ENCODE data around the gene GFOD1. TPM values are rescaled to one million over a fixed set of nuclear protein-coding genes. Genes with fewer than 3 reads are reported as not detected.
A peak's percentile ranks its signal among the peaks of the same experiment; 100 is the strongest.

Gene GFOD1
- total RNA-seq, 1 experiment from 2014 or later, result 6.1 TPM

DNA sequence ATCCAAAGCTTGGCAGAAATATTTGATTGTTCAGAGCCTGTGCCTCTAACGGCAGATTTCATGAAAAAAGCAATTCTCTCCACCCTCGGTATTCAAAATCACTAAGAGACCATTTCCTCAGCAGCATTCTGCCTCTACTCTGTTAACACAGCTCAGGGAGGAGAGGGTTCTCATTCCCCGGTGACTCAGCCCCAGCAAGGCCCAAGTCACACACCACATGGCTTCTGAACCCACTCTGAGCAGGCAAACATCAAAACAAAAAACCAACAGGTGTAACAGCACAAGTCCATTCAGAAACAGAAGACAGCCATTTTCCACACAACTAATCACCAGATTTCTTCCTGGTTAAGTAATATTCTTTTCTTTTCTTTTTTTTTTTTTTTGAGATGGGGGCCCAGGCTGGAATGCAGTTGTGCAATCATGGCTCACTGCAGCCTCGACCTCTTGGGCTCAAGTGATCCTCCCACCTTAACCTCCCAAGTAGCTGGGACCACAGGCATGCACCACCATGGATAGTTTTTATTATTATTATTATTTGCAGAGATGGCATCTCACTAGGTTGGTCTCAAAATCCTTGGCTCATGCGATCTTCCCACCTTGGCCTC lies 55.4 kb downstream of the GFOD1 start:
- no peak overlapping the region for H3K4me2 ChIP-seq (ENCODE audit: insufficient read depth, insufficient read length, low read length)
- H3K27me3 Mint-ChIP-seq (ENCODE audit: low read depth), result no peaks in the 10 kb centered on the region
- no peak for DNase-seq

More for the DNA sequence above, 55.4 kb downstream of the GFOD1 start:
- Histone ChIP-seq H3K4me1 (ENCODE audit: insufficient read depth, low read length) (peaks cover 19% of the 10 kb centered on the region; the same call in 1 of the 2 replicates), H3K4ac (ENCODE audit: low read depth, low read length) (no peak overlapping the region), H2BK120ac (ENCODE audit: low read depth, low read length, poor library complexity, severe bottlenecking) (no peak overlapping the region), H4K20me1 (ENCODE audit: control insufficient read depth, insufficient read depth, insufficient read length) (no peaks in the 10 kb centered on the region), H2BK20ac (ENCODE audit: low read depth, low read length, poor library complexity, severe bottlenecking) (no peak overlapping the region), H3T11ph (ENCODE audit: low read length) (no peak overlapping the region), H3K14ac (ENCODE audit: insufficient read depth, low read length) (no peak overlapping the region), H2AK5ac (ENCODE audit: insufficient read length, low read length) (no peak overlapping the region), H3K9me3 (ENCODE audit: control insufficient read depth, low read depth, low read length) (no peaks in the 10 kb centered on the region), H3K56ac (ENCODE audit: insufficient read length, low read depth, low read length) (no peak overlapping the region), H2BK12ac (ENCODE audit: insufficient read length, low read depth, low read length) (no peak overlapping the region), H4K91ac (ENCODE audit: insufficient read length, low read depth, low read length) (no peak overlapping the region), H4K8ac (replicated peaks; ENCODE audit: insufficient read length, low read depth, low read length) (no peak overlapping the region), H3K79me2 (ENCODE audit: insufficient read depth, low read length) (no peaks in the 10 kb centered on the region; the same call in 1 of the 2 replicates), H3K27ac (ENCODE audit: insufficient read length, low read depth, low read length) (peak overlapping the region; percentile 46), H2AFZ (ENCODE audit: low read length) (no peak overlapping the region), H3K27me3 (ENCODE audit: insufficient read depth, low read length) (no peaks in the 10 kb centered on the region), H3K18ac (ENCODE audit: insufficient read length, low read depth, low read length) (no peak overlapping the region), H2BK15ac (ENCODE audit: low read depth, low read length) (no peak overlapping the region), H4K5ac (ENCODE audit: insufficient read length, low read depth, low read length) (no peak overlapping the region), H2BK5ac (ENCODE audit: insufficient read length, low read length) (peak overlapping the region; percentile 30), H3K9ac (ENCODE audit: extremely low read depth, insufficient read length, low read length) (no peak overlapping the region), H3K23ac (ENCODE audit: insufficient read length, low read depth, low read length) (no peak overlapping the region), H3K23me2 (ENCODE audit: insufficient read length, low read depth, low read length, poor library complexity, severe bottlenecking) (no peaks in the 10 kb centered on the region), H3K79me1 (ENCODE audit: insufficient read depth, low read depth, low read length, poor library complexity, severe bottlenecking) (no peaks in the 10 kb centered on the region)
- H3K9me3 Mint-ChIP-seq, result peaks cover 0 to 4% of the 10 kb centered on the region in 2 experiments; a peak in 1 of 5 replicates
- peaks cover 33 to 35% of the 10 kb centered on the region in 2 experiments for H3K4me1 Mint-ChIP-seq
- no peaks in the 10 kb centered on the region; a peak in 1 of 7 replicates for H3K36me3 Mint-ChIP-seq (ENCODE audit: insufficient read depth in 1 of 3, low read depth in 3 of 3)
- TF ChIP-seq, protein P1, sequence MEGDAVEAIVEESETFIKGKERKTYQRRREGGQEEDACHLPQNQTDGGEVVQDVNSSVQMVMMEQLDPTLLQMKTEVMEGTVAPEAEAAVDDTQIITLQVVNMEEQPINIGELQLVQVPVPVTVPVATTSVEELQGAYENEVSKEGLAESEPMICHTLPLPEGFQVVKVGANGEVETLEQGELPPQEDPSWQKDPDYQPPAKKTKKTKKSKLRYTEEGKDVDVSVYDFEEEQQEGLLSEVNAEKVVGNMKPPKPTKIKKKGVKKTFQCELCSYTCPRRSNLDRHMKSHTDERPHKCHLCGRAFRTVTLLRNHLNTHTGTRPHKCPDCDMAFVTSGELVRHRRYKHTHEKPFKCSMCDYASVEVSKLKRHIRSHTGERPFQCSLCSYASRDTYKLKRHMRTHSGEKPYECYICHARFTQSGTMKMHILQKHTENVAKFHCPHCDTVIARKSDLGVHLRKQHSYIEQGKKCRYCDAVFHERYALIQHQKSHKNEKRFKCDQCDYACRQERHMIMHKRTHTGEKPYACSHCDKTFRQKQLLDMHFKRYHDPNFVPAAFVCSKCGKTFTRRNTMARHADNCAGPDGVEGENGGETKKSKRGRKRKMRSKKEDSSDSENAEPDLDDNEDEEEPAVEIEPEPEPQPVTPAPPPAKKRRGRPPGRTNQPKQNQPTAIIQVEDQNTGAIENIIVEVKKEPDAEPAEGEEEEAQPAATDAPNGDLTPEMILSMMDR (conservative IDR thresholded peaks at IDR 0.05), result no peak
- WGBS (ENCODE audit: extremely low coverage, insufficient read length, low lambda C conversion rate), result no CpG with 5 or more reads among the region's 5 CpGs
- H3K27ac Mint-ChIP-seq, result peak overlapping the region; percentile 53 to 93 (median 83); a peak in 5 of 7 replicates
- H3K4me3 Mint-ChIP-seq, result peak overlapping the region in 1 of 2 experiments; percentile 11; a peak in 1 of 5 replicates
